RWPE2 (cell line): ENCODE measurements around the gene CDK12.

Experiments
- ATAC-seq: fragments of 200-7000 bp; cut with Tn5 transposase; 3 replicates; pipeline ENCODE4 v1.9.1; 2021; ENCODE audit warnings: low read depth
- DNase-seq: peaks from one replicate; pipeline ENCODE4 v3.0.0-alpha.2; 2020; ENCODE audit warnings: low spot score
- H3K27ac ChIP-seq: fragments of 450-650 bp; 2 replicates; pipeline ENCODE4 v1.5.1; 2017; ENCODE audit warnings: mild to moderate bottlenecking; ENCODE audit not compliant: poor library complexity, severe bottlenecking
- H3K27me3 ChIP-seq: fragments of 250-450 bp; sonication (Bioruptor Pico); 2 replicates; pipeline ENCODE4 v1.5.1; 2021; ENCODE audit warnings: mild to moderate bottlenecking, moderate library complexity; ENCODE audit not compliant: insufficient read depth, poor library complexity, severe bottlenecking
- H3K36me3 ChIP-seq: fragments of 250-450 bp; sonication (Bioruptor Pico); 2 replicates; pipeline ENCODE4 v1.5.1; 2020; ENCODE audit warnings: low read depth, mild to moderate bottlenecking, moderate library complexity
- H3K4me1 ChIP-seq: fragments of 250-450 bp; sonication (Bioruptor Pico); 2 replicates; pipeline ENCODE4 v1.5.1; 2021; ENCODE audit warnings: mild to moderate bottlenecking, moderate library complexity; ENCODE audit not compliant: insufficient read depth, poor library complexity, severe bottlenecking
- H3K4me3 ChIP-seq: fragments of 250-450 bp; sonication (Bioruptor Pico); 2 replicates; pipeline ENCODE4 v1.5.1; 2021; ENCODE audit warnings: mild to moderate bottlenecking, moderate library complexity; ENCODE audit not compliant: severe bottlenecking
- H3K9me3 ChIP-seq: fragments of 250-450 bp; sonication (Bioruptor Pico); 2 replicates; pipeline ENCODE4 v1.5.1; 2021; ENCODE audit warnings: mild to moderate bottlenecking, moderate library complexity; ENCODE audit not compliant: severe bottlenecking
- TF ChIP-seq, protein P1 (sequence below): fragments of 450-650 bp; IDR thresholded peaks from one replicate; pipeline ENCODE4 v1.5.1; 2017; ENCODE audit warnings: mild to moderate bottlenecking, moderate library complexity; ENCODE audit not compliant: poor library complexity, severe bottlenecking

Gene CDK12

DNA sequence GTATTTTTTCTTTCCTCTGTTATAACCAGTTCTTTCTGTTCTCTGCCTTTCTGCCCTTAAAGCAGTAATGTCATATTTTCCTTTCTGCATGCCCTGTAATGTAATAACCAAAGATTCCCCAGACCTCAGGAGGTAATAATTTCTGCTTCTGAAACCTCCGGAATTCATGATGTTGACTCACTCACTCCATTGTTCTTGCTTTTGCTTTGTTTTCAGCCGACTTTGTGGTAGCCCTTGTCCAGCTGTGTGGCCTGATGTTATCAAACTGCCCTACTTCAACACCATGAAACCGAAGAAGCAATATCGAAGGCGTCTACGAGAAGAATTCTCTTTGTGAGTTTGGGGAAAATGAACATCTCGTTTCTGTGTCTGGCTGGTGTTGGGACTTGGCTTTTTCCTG, 55.9 kb downstream of the CDK12 start:
- no peaks in the 10 kb centered on the region for H3K9me3 ChIP-seq
- H3K36me3 ChIP-seq, result peaks cover 97% of the 10 kb centered on the region
- no peak for ATAC-seq
- TF ChIP-seq, protein P1, sequence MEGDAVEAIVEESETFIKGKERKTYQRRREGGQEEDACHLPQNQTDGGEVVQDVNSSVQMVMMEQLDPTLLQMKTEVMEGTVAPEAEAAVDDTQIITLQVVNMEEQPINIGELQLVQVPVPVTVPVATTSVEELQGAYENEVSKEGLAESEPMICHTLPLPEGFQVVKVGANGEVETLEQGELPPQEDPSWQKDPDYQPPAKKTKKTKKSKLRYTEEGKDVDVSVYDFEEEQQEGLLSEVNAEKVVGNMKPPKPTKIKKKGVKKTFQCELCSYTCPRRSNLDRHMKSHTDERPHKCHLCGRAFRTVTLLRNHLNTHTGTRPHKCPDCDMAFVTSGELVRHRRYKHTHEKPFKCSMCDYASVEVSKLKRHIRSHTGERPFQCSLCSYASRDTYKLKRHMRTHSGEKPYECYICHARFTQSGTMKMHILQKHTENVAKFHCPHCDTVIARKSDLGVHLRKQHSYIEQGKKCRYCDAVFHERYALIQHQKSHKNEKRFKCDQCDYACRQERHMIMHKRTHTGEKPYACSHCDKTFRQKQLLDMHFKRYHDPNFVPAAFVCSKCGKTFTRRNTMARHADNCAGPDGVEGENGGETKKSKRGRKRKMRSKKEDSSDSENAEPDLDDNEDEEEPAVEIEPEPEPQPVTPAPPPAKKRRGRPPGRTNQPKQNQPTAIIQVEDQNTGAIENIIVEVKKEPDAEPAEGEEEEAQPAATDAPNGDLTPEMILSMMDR, result no peak
- H3K4me3 ChIP-seq, result no peak overlapping the region
- no peaks in the 10 kb centered on the region for H3K4me1 ChIP-seq
- no peaks in the 10 kb centered on the region for H3K27me3 ChIP-seq
- no peak for DNase-seq
- H3K27ac ChIP-seq, result no peak overlapping the region

DNA sequence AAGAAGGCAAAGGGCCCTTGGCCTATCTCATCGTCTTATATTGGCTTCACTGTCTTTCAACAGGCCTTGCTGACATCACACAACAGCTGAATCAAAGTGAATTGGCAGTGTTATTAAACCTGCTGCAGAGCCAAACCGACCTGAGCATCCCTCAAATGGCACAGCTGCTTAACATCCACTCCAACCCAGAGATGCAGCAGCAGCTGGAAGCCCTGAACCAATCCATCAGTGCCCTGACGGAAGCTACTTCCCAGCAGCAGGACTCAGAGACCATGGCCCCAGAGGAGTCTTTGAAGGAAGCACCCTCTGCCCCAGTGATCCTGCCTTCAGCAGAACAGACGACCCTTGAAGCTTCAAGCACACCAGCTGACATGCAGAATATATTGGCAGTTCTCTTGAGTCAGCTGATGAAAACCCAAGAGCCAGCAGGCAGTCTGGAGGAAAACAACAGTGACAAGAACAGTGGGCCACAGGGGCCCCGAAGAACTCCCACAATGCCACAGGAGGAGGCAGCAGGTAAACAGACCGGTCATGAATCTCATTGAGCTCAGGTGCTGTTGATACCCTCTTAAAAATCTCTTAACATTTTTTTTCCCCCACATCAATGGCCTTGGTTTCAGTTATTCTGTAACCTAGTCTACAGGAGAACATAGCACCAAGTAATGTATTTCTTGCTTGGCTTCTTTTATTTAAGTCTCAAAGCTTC, 64.7 kb downstream of the CDK12 start:
- ATAC-seq, result no peak
- no peaks in the 10 kb centered on the region for H3K4me1 ChIP-seq
- H3K9me3 ChIP-seq, result no peaks in the 10 kb centered on the region
- H3K27me3 ChIP-seq, result no peaks in the 10 kb centered on the region
- DNase-seq, result no peak
- H3K4me3 ChIP-seq, result no peak overlapping the region
- no peak overlapping the region for H3K27ac ChIP-seq
- H3K36me3 ChIP-seq, result peaks cover 100% of the 10 kb centered on the region
- TF ChIP-seq, protein P1, result no peak

DNA sequence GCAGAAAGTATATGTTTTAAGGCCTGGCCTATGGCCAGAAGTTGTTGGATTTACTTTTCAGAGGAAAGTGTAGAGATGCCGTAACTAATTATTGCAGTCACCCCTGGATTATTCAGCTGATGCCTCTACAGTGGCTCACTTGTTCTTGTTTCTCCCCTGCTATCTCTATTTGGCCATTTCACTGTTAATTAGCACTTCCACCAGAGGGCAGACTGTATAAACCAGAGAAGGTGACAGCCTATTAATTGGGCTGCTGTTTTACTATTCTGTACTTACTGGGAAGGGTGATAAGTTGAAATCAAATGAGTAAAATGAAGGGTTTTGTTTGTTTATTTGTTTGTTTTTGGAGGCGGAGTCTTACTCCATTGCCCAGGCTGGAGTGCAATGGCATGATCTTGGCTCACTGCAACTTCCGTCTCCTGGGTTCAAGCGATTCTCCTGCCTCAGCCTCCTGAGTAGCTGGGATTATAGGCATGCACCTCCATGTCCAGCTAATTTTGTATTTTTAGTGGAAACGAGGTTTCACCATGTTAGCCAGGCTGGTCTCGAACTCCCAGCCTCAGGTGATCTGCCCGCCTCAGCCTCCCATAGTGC, 66.0 kb downstream of the CDK12 start:
- no peak for DNase-seq
- Histone ChIP-seq H3K36me3 (peaks cover 95% of the 10 kb centered on the region), H3K27me3 (no peaks in the 10 kb centered on the region), H3K9me3 (no peaks in the 10 kb centered on the region), H3K27ac (no peak overlapping the region), H3K4me3 (no peak overlapping the region), H3K4me1 (no peaks in the 10 kb centered on the region)
- TF ChIP-seq, protein P1, result peak; percentile 55
- ATAC-seq, result no peak

DNA sequence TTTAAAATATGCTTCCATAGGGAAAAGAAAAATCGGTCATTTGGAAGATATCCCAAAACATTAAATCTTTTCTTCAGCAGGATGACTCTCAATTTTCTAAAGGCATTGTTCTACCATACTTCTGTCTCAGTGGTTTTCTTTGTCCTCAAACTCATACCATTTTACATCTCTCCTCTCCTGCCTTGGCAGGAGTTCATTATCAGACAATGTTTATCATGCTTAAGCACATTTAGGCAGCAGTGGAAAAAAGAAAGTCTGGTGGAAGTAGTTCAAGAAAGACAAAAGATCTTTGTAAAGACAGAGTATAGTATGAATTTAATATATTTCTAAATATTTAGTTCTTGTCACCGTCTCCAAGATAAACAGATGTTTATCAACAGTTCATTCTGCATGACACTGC, 68.2 kb downstream of the CDK12 start:
- TF ChIP-seq, protein P1, result no peak
- Histone ChIP-seq H3K27ac (no peak overlapping the region), H3K27me3 (no peaks in the 10 kb centered on the region), H3K4me1 (peaks cover 11% of the 10 kb centered on the region), H3K36me3 (peaks cover 77% of the 10 kb centered on the region), H3K9me3 (no peaks in the 10 kb centered on the region), H3K4me3 (no peak overlapping the region)
- ATAC-seq, result no peak
- no peak for DNase-seq

DNA sequence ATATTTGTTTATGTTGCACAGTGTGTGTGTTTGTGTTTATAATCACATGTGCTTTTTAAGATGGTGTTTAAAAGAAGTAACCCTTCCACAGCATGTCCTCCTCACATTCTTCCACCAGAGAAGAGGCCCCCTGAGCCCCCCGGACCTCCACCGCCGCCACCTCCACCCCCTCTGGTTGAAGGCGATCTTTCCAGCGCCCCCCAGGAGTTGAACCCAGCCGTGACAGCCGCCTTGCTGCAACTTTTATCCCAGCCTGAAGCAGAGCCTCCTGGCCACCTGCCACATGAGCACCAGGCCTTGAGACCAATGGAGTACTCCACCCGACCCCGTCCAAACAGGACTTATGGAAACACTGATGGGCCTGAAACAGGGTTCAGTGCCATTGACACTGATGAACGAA, 69.2 kb downstream of the CDK12 start:
- Histone ChIP-seq H3K27me3 (no peaks in the 10 kb centered on the region), H3K9me3 (no peaks in the 10 kb centered on the region), H3K4me1 (peaks cover 11% of the 10 kb centered on the region), H3K36me3 (peaks cover 67% of the 10 kb centered on the region), H3K4me3 (no peak overlapping the region), H3K27ac (no peak overlapping the region)
- ATAC-seq (no peak), DNase-seq (no peak)
- TF ChIP-seq, protein P1, result no peak
